ENCODE data around the gene GPD1.
A peak's percentile ranks its signal among the peaks of the same experiment; 100 is the strongest.
"Not testable (repeated sequence)": the region's sequence is repeated elsewhere in the genome, so short reads cannot be mapped to it uniquely, and the experiment has no call there.

The GPD1 gene

DNA sequence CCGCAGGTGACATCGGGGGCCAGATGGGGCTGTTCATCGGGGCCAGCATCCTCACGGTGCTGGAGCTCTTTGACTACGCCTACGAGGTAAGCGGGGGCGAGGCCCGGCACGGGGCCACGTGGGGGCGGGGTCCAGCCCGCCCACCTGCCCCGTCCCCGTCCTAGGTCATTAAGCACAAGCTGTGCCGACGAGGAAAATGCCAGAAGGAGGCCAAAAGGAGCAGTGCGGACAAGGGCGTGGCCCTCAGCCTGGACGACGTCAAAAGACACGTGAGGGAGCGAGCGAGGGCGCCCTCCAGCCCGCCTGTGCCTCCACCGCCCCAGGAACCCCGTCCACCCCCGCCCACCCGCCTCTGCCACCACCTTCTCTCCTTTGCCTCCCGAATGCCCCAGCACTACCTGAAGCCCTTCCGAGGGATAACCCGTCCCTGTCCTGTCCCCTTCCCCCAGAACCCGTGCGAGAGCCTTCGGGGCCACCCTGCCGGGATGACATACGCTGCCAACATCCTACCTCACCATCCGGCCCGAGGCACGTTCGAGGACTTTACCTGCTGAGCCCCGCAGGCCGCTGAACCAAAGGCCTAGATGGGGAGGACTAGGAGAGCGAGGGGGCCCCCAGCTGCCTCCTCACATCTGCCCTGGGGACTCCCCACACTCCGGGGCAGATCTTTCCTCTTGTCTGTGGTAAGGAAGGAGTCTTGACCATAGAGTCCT lies 22.6 kb upstream of the GPD1 start:
- FAIRE-seq: no peak
- no peak for DNase-seq (ENCODE audit: insufficient read length, low spot score)

DNA sequence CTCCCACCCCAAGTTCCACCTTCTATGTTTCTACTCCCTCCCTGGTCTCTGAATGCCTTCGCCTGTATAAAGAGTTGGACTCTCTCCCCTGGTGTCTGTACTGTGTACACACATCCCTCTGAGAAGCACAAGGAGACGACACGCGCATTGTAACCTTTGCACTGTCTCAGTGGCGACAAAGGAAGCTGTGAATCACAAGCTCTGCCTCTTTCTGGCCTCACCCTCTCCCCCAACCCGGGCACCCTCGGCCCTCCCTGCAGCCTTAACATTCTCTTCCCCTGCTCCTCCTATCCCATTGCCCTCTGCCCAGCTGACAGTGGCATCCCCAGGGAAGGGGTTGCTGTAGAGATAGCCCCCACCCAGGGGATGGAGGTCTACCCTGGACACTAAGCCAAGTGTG lies 21.2 kb upstream of the GPD1 start:
- no peak for TF ChIP-seq POLR2A (IDR thresholded peaks at IDR 0.05; ENCODE audit: low read depth, low read length)
- DNase-seq (ENCODE audit: insufficient read length, low spot score): no peak
- FAIRE-seq: no peak

More for the DNA sequence above, 22.6 kb upstream of the GPD1 start:
- TF ChIP-seq POLR2A (IDR thresholded peaks at IDR 0.05; ENCODE audit: low read depth, low read length): no peak

DNA sequence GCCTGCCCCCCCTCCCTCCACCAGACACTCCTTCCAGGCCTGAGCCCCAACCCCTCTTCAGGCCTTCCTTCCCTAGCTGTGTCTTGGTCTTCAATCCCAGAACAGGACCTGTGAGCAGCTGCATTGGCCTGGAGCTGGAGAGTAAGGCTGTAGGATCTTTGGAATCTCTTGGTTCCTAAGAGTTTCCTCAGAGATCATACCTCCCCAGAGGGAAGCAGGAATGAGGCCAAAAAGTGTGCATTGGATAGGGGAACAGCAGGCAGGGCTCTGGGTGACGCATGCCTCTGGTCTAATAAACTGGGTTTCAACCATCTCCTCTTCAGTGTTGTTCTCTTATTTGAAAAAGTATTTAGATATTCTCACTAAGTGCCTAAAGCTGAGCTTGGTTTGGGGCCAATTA lies 20.5 kb upstream of the GPD1 start:
- FAIRE-seq: no peak
- DNase-seq (ENCODE audit: insufficient read length, low spot score): no peak

DNA sequence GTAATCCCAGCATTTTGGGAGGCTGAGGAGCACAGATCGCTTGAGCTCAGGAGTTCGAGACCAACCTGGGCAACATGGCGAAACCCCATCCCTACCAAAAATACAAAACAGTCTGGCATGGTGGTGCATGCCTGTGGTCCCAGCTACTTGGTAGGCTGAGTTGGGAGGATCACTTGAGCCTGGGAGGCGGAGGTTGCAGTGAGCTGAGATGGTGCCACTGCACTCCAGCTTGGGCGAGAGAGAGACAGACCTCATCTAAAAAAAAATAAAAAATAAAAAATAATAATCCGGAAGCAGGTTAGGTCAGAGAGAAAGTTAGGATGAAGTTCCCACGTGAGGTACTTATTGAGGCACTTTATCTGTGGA lies 19.4 kb upstream of the GPD1 start:
- FAIRE-seq; DNase-seq (ENCODE audit: insufficient read length, low spot score): not testable (repeated sequence)

More for the DNA sequence above, 20.5 kb upstream of the GPD1 start:
- TF ChIP-seq POLR2A (IDR thresholded peaks at IDR 0.05; ENCODE audit: low read depth, low read length): no peak

DNA sequence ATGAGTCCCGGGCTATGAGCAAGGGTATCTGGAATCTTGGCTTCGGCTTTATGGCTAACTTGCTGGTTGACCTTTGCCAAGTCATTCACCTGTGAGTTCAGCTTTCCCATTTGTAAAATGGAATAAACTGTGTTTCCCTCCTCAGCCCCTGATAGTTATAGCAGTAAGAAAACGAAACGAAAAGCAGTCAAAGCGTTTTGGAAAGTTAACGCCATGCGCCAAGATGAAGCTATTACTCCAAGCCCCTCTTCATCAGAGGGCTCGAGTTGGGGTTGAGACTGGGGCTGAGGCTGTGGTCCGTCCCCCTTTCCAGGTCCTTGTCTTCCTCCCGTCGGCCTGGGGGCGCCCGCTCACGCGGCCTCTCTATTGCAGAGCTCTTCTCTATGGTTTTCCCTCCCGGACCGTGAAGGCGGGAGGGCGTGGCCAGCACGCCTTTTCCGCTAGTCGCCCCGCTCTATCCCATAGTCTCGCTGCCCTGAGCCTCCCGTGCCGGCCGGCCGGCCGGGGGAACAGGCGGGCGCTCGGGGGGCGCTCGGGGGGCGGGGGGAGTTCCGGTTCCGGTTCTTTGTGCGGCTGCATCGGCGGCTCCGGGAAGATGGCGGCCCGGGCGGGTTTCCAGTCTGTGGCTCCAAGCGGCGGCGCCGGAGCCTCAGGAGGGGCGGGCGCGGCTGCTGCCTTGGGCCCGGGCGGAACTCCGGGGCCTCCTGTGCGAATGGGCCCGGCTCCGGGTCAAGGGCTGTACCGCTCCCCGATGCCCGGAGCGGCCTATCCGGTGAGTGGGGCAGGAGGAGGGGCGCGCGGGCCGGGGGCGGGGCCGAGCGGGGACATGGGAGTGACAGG lies 18.8 kb upstream of the GPD1 start, which contains the start of gene SMARCD1:
Gene SMARCD1 (plus strand): TSS at position 568 of the 840 bp plus-strand sequence. CDS start 28 bp downstream, at position 596.
- 0 out of 2 replicates have a peak, but pooled peaks have one; percentile 33 for TF ChIP-seq POLR2A (IDR thresholded peaks at IDR 0.05; ENCODE audit: low read depth, low read length)
- peak; percentile 89 for DNase-seq (ENCODE audit: insufficient read length, low spot score)
- FAIRE-seq: no peak

DNA sequence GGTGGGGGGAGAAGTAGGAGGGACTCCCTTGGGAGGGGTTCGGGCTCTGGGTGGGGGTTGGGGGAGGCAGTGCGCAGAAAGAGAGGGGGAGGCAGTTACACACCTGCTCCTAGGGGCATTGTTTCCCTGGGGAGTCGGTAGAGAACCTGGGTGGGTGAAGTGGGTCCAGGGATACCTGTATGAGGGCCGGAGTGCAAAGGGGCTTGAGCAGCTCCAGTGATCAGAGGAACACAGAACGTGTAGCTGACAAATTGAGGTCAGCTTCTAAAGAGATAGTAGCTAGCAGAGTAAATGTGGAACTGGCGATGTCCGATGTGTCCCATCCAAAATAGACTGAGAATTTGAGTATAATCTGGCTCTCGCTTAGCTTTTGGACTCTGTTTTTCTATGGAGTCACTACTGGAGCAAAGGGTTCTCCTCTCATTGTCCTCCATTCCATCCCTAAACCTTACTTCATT lies 18.2 kb upstream of the GPD1 start:
- FAIRE-seq (no peak), DNase-seq (ENCODE audit: insufficient read length, low spot score) (no peak)
- TF ChIP-seq POLR2A (IDR thresholded peaks at IDR 0.05; ENCODE audit: low read depth, low read length): no peak

DNA sequence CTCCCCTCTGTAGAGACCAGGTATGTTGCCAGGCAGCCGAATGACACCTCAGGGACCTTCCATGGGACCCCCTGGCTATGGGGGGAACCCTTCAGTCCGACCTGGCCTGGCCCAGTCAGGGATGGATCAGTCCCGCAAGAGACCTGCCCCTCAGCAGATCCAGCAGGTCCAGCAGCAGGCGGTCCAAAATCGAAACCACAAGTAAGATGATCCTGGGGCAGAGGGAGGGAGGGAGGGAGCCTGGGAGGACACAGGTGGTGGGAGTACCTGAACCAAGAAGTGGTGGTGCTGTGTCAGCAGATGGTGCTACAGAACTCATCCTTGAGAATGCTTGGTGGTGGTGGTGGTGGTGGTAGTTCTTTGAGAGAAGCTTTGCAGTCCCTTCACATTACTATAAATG lies 17.7 kb upstream of the GPD1 start:
- DNase-seq (ENCODE audit: insufficient read length, low spot score): no peak
- no peak for TF ChIP-seq POLR2A (IDR thresholded peaks at IDR 0.05; ENCODE audit: low read depth, low read length)
- no peak for FAIRE-seq

DNA sequence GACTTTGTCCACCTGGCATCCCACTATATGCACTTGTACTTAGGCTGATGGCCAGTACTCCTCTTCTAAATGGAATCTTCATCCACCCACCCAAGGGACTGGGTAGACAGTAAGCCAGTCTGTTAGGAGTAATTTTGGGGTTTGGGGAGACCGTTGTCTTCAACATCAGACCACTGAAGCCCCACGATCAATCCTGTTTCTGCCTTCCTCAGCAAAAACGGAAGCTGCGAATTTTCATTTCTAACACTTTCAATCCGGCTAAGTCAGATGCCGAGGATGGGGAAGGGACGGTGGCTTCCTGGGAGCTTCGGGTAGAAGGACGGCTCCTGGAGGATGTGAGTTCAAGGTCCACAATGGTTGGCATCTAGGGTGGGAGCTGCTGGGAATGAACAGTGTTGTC lies 16.7 kb upstream of the GPD1 start:
- FAIRE-seq (no peak), DNase-seq (ENCODE audit: insufficient read length, low spot score) (no peak)
- no peak for TF ChIP-seq POLR2A (IDR thresholded peaks at IDR 0.05; ENCODE audit: low read depth, low read length)

DNA sequence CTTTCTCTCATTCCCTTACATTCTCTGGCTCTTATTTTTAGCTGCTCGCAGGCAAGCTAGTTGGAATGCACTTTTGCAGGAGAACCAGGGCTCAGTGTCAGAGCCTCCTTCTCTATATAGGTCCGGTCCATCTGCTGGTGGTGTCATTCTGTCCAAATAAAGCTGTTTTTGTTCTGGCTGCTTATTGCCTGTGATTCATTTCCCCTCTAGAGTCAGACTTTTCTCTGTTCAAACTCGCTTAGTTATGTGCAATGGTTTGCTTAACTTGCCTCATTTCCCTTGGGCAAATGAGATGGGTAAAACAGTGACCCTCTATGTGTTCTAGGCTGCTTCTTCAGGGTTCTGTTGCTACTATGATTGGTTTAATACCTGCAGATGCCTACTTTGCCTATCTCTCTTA lies 15.8 kb upstream of the GPD1 start:
- DNase-seq (ENCODE audit: insufficient read length, low spot score) (peak; percentile 41), FAIRE-seq (peak; percentile 57)
- TF ChIP-seq POLR2A (IDR thresholded peaks at IDR 0.05; ENCODE audit: low read depth, low read length): no peak

DNA sequence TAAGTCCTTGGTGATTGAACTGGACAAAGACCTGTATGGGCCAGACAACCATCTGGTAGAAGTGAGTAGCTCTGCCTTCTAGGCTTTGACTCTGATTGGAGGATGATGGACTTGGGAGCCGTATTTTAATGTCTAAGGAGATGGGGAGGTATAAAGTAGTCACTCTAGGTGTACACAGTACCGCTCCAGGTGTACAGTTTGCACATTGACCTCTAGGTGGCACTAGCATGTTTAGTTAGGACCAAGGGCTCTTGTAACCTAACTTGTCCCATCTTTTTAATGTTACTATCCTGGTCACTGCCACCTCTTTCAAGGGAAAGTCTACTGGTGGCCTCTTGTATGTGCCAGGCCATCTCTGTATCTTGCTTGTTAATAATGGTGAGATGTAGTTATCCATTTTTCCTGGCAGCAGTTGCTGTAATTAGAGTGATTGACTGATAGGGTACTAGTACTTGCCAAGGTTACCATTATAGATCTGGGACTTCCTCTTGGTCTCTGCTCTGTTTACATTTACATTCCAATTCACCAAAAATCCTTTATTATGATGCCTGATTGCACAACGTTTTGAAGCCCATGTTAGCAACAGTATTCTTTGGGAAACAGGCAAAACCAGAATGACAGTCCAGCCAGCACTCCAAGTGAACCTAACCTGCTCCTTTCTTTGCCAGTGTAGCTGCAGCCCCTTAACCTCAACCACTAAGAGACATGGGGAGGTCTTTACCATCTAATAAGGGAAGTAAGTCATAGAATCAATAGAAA lies 15.1 kb upstream of the GPD1 start:
- DNase-seq (ENCODE audit: insufficient read length, low spot score) (peak; percentile 40), FAIRE-seq (peak; percentile 48)

DNA sequence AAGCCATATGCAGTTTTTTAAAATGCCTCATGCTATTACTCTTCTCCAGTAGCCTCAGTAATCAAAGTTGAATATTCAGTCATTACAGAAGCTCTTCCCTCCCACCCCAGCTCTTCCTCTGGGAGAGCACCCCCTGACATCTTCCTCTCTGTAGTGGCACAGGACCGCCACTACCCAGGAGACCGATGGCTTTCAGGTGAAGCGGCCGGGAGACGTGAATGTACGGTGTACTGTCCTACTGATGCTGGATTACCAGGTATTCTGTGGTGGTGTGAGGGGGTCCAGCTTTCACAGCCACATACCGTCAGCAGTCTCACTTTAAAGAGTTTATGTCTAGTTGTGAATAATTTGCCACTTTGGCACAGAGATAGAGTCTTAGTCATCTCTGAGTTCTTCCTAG lies 14.1 kb upstream of the GPD1 start:
- FAIRE-seq (no peak), DNase-seq (ENCODE audit: insufficient read length, low spot score) (no peak)
- TF ChIP-seq POLR2A (IDR thresholded peaks at IDR 0.05; ENCODE audit: low read depth, low read length): no peak

More for the DNA sequence above, 15.1 kb upstream of the GPD1 start:
- no peak for TF ChIP-seq POLR2A (IDR thresholded peaks at IDR 0.05; ENCODE audit: low read depth, low read length)

DNA sequence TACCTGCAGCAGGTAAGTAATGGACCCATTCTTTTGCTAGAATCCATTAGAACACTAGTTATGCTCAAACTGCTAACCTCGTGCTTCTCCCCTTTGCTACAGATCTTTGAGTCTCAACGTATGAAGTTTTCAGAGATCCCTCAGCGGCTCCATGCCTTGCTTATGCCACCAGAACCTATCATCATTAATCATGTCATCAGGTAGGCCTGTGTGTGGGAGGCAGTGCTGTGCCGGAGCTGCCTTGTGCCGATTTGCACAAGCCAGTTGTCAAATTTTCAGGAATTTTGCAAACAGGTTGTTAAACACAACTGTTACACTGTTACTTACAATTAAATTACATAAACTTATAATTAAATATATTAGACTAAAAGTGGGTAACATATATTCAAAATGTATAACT lies 13.4 kb upstream of the GPD1 start:
- TF ChIP-seq POLR2A (IDR thresholded peaks at IDR 0.05; ENCODE audit: low read depth, low read length): no peak
- FAIRE-seq (no peak), DNase-seq (ENCODE audit: insufficient read length, low spot score) (no peak)

DNA sequence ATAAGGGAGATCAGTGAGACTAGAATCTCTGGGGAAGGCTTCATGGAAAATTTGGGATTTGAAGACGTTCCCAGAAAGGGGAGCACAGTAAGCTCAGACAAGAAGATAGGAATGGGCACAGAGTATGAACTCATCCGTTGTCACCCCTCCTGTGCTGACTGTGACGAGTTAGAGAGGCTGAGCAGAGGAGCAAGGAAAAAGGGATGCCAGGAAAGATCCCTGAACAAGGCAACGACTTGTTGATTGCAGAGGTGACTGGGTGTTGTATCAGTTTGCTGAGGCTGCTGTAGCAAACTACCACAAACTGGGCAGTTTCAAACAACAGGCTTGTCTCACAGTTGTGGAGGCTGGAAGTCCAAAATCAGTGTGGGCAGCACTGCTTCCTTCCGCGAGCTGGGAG lies 5.9 kb upstream of the GPD1 start:
- FAIRE-seq: no peak
- DNase-seq (ENCODE audit: insufficient read length, low spot score): no peak
- no peak for TF ChIP-seq POLR2A (IDR thresholded peaks at IDR 0.05; ENCODE audit: low read depth, low read length)

Measured in H54 (cell line).